ENCODE results near the gene RPS6KB2. TPM values are rescaled to one million over a fixed set of nuclear protein-coding genes. Genes with fewer than 3 reads are reported as not detected.

The RPS6KB2 gene
- total and polyA plus RNA-seq, 2 donors (not counting 1 experiment from before 2014, with no cell fraction given), result 81.8 to 131 TPM

DNA sequence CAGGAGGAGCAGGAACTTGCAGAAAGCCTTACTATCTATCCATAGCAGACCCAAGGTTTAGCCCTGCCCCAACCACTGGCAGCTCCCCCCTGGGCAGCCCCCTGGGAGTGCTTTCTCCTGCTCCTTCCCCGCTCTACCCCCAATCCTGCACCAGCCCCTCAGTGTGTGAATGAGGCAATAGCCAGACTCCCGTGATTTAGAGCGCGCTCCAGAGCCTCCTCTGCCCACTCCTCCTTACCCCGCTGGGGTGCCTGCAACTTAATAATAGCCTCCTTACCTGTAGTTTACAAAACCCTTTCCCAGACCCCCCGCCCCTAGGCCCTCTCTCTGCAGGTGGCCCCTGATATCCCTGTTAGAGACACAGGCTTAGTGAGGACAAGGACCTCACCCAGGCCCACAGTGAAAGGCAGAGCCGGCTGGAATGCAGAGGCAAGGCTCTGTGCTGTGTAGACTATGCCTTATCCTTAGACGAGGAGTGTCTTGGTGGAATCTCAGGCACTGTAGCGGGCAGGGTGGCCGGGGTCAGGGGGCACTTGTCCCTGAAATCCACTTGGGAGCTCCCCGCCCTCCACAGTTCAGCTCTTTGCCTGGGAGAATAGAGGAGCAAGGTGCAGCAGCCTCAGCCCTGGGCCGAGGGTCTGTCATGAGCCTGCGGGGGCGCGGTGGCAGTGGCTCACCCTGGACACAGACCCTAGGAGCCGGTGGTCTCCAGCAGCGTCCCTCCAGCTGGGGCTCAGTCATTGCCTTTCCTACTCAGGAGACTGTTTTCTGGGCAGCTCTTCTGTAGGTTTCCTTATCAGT is 17.1 kb upstream of the RPS6KB2 start:
- ChIA-PET POLR2A (interaction anchor here (0.8 to 4.8 kb wide), 7 partner anchors 8 to 58 kb away, joined by 4 to 79 read pairs (median 5); partner anchors contain the start of genes POLD4, PPP1CA, PTPRCAP and TBC1D10C), CTCF (interaction anchor here (0.9 to 3.8 kb wide), 2 partner anchors 8 to 28 kb away, joined by 3 to 48 read pairs; partner anchors contain the start of genes PPP1CA and TBC1D10C)
- Histone ChIP-seq H3K9ac (ENCODE audit: low read length) (peak overlapping the region; percentile 24), H3K4me1 (ENCODE audit: control insufficient read depth in 2 of 2, insufficient read depth in 2 of 2, low read length in 2 of 2) (peaks cover 89 to 95% of the 10 kb centered on the region in 2 donors), H3K27ac (ENCODE audit: low read length in 2 of 2) (peak overlapping the region; percentile 49 to 88), H2AFZ (ENCODE audit: insufficient read depth, low read depth, low read length, poor library complexity, severe bottlenecking) (no peak overlapping the region), H3K9me3 (ENCODE audit: control extremely low read depth in 1 of 3, control insufficient read depth in 2 of 3, insufficient read depth in 1 of 3, low read length in 2 of 3) (peaks cover 0 to 2% (median 0%) of the 10 kb centered on the region in 3 donors), H3K4me2 (replicated peaks; ENCODE audit: low read depth, low read length, poor library complexity, severe bottlenecking) (peak overlapping the region; percentile 89), H3K36me3 (replicated peaks in 1 of 2; ENCODE audit: control extremely low read depth in 1 of 2, control insufficient read depth in 1 of 2, extremely low read depth in 1 of 2, insufficient read depth in 2 of 2, low read length in 1 of 2) (peaks cover 0 to 34% of the 10 kb centered on the region in 2 experiments), H4K20me1 (ENCODE audit: control insufficient read depth, insufficient read depth, low read length, poor library complexity, severe bottlenecking) (peaks cover 23% of the 10 kb centered on the region), H3K27me3 (replicated peaks in 1 of 4; ENCODE audit: control extremely low read depth in 1 of 4, control insufficient read depth in 3 of 4, insufficient read depth in 4 of 4, low read length in 3 of 4) (no peaks in the 10 kb centered on the region), H3K4me3 (ENCODE audit: control extremely low read depth in 1 of 5, extremely low read depth in 1 of 5, insufficient read depth in 1 of 5, low read depth in 2 of 5, low read length in 4 of 5) (peak overlapping the region in 1 of 5 experiments; percentile 24), H3K79me2 (ENCODE audit: control insufficient read depth, insufficient read depth, low read length) (peaks cover 42% of the 10 kb centered on the region)
- DNase-seq, result no peak
- ATAC-seq (ENCODE audit: low read depth), result no peak
- Mint-ChIP-seq H3K4me1 (peaks cover 84% of the 10 kb centered on the region), H3K4me3 (peak overlapping the region; percentile 91), H3K27me3 (no peaks in the 10 kb centered on the region), H3K27ac (peak overlapping the region; percentile 100), H3K9me3 (ENCODE audit: insufficient read depth) (no peaks in the 10 kb centered on the region)
- TF ChIP-seq, protein P1, sequence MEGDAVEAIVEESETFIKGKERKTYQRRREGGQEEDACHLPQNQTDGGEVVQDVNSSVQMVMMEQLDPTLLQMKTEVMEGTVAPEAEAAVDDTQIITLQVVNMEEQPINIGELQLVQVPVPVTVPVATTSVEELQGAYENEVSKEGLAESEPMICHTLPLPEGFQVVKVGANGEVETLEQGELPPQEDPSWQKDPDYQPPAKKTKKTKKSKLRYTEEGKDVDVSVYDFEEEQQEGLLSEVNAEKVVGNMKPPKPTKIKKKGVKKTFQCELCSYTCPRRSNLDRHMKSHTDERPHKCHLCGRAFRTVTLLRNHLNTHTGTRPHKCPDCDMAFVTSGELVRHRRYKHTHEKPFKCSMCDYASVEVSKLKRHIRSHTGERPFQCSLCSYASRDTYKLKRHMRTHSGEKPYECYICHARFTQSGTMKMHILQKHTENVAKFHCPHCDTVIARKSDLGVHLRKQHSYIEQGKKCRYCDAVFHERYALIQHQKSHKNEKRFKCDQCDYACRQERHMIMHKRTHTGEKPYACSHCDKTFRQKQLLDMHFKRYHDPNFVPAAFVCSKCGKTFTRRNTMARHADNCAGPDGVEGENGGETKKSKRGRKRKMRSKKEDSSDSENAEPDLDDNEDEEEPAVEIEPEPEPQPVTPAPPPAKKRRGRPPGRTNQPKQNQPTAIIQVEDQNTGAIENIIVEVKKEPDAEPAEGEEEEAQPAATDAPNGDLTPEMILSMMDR (IDR thresholded peaks at IDR 0.05), result no peak
- no peak for TF ChIP-seq EZH2 (IDR thresholded peaks at IDR 0.05; ENCODE audit: borderline replicate concordance, insufficient read depth, low read depth, low read length, poor library complexity, severe bottlenecking)
- 86% methylated on average over 17 of the region's 17 CpGs for WGBS (ENCODE audit: insufficient coverage)
- intact Hi-C loops (cut with micrococcal nuclease), result no loop called here

DNA sequence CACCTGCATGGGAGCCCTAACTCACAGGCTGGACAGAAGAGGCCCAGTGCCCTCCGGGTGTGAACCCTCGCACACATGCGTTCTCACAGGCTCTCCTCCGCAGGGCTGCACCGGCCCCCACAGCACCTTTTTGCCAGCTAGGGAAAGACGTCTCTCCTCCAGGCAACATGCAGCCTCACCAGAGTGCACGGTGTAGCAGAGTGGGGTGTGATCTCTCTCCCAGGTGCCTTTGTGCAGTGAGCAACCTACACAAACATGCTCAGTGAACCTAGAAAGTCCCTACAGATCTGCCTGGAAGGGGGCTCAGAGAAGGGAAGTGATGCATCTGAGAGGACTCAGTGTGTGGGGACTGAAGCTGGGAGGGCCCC is 16.5 kb upstream of the RPS6KB2 start:
- POLR2A ChIA-PET, result interaction anchor here (0.6 to 4.8 kb wide), 12 partner anchors 8 to 134 kb away, joined by 3 to 79 read pairs (median 6); partner anchors contain the start of genes CORO1B, POLD4, PPP1CA and PTPRCAP
- Mint-ChIP-seq H3K27ac (peak overlapping the region; percentile 100), H3K27me3 (no peaks in the 10 kb centered on the region), H3K9me3 (ENCODE audit: insufficient read depth) (no peaks in the 10 kb centered on the region), H3K4me3 (peak overlapping the region; percentile 91), H3K4me1 (peaks cover 84% of the 10 kb centered on the region)
- Histone ChIP-seq H3K27me3 (replicated peaks in 1 of 4; ENCODE audit: control extremely low read depth in 1 of 4, control insufficient read depth in 3 of 4, insufficient read depth in 4 of 4, low read length in 3 of 4) (no peaks in the 10 kb centered on the region), H3K4me2 (replicated peaks; ENCODE audit: low read depth, low read length, poor library complexity, severe bottlenecking) (peak overlapping the region; percentile 89), H4K20me1 (ENCODE audit: control insufficient read depth, insufficient read depth, low read length, poor library complexity, severe bottlenecking) (peaks cover 17% of the 10 kb centered on the region), H3K27ac (ENCODE audit: low read length in 2 of 2) (no peak overlapping the region), H3K9me3 (ENCODE audit: control extremely low read depth in 1 of 3, control insufficient read depth in 2 of 3, insufficient read depth in 1 of 3, low read length in 2 of 3) (peaks cover 0 to 2% (median 0%) of the 10 kb centered on the region in 3 donors), H3K9ac (ENCODE audit: low read length) (peak overlapping the region; percentile 24), H3K79me2 (ENCODE audit: control insufficient read depth, insufficient read depth, low read length) (peaks cover 36% of the 10 kb centered on the region), H3K36me3 (replicated peaks in 1 of 2; ENCODE audit: control extremely low read depth in 1 of 2, control insufficient read depth in 1 of 2, extremely low read depth in 1 of 2, insufficient read depth in 2 of 2, low read length in 1 of 2) (peaks cover 0 to 29% of the 10 kb centered on the region in 2 experiments), H2AFZ (ENCODE audit: insufficient read depth, low read depth, low read length, poor library complexity, severe bottlenecking) (no peak overlapping the region), H3K4me3 (ENCODE audit: control extremely low read depth in 1 of 5, extremely low read depth in 1 of 5, insufficient read depth in 1 of 5, low read depth in 2 of 5, low read length in 4 of 5) (no peak overlapping the region), H3K4me1 (ENCODE audit: control insufficient read depth in 2 of 2, insufficient read depth in 2 of 2, low read length in 2 of 2) (peaks cover 89 to 95% of the 10 kb centered on the region in 2 donors)
- 82% methylated on average over 5 of the region's 7 CpGs for WGBS (ENCODE audit: insufficient coverage)
- intact Hi-C loops (cut with micrococcal nuclease), result no loop called here
- TF ChIP-seq EZH2 (IDR thresholded peaks at IDR 0.05; ENCODE audit: borderline replicate concordance, insufficient read depth, low read depth, low read length, poor library complexity, severe bottlenecking), result no peak
- ATAC-seq (ENCODE audit: low read depth) (peak; percentile 8), DNase-seq (peak; percentile 57)
- CTCF ChIA-PET, result interaction anchor here (0.9 to 3.8 kb wide), 6 partner anchors 9 to 48 kb away, joined by 3 to 48 read pairs (median 3); partner anchors contain the start of genes PPP1CA, PTPRCAP and TBC1D10C
